Parathyroid adenoma (tissue), 2 donors: Measurements from ENCODE around the gene STOML2.

Experiments used
- H2AFZ ChIP-seq: fragments of 300-600 bp; sonication (generic); one replicate; pipeline ENCODE4 v1.7.0; 2017; ENCODE audit warnings: antibody characterized with exemption, mild to moderate bottlenecking
- H3K27ac ChIP-seq: fragments of 300-600 bp; sonication (generic); one replicate; pipeline ENCODE4 v1.7.0; 2017
- H3K27me3 ChIP-seq: fragments of 300-600 bp; sonication (generic); one replicate; pipeline ENCODE4 v1.7.0; 2017; ENCODE audit warnings: low read length; ENCODE audit not compliant: control insufficient read depth, insufficient read depth
- H3K36me3 ChIP-seq: fragments of 300-600 bp; sonication (generic); one replicate; pipeline ENCODE4 v1.7.0; 2017; ENCODE audit warnings: low read length; ENCODE audit not compliant: control insufficient read depth, insufficient read depth
- H3K4me1 ChIP-seq: fragments of 300-600 bp; sonication (generic); one replicate; pipeline ENCODE4 v1.7.0; 2017; ENCODE audit warnings: control low read depth
- H3K4me2 ChIP-seq: fragments of 300-600 bp; sonication (generic); one replicate; pipeline ENCODE4 v1.7.0; 2017; ENCODE audit warnings: low read length
- H3K4me3 ChIP-seq: fragments of 300-600 bp; sonication (generic); one replicate; pipeline ENCODE4 v1.7.0; 2017; ENCODE audit warnings: low read depth, low read length
- H3K79me2 ChIP-seq: fragments of 300-600 bp; sonication (generic); one replicate; pipeline ENCODE4 v1.7.0; 2017; ENCODE audit warnings: control low read depth
- H3K9ac ChIP-seq: fragments of 300-600 bp; sonication (generic); one replicate; pipeline ENCODE4 v1.7.0; 2017; ENCODE audit warnings: mild to moderate bottlenecking
- H3K9me3 ChIP-seq: fragments of 300-600 bp; sonication (generic); one replicate; pipeline ENCODE4 v1.7.0; 2017; ENCODE audit warnings: low read length; ENCODE audit not compliant: control insufficient read depth
- TF ChIP-seq, protein P1 (sequence below): fragments of 300-600 bp; sonication (generic); IDR thresholded peaks from one replicate; pipeline ENCODE4 v1.7.0; 2017; ENCODE audit warnings: antibody characterized with exemption, mild to moderate bottlenecking
- donor health status: primary hyperparathyroidism.

STOML2 gene

DNA sequence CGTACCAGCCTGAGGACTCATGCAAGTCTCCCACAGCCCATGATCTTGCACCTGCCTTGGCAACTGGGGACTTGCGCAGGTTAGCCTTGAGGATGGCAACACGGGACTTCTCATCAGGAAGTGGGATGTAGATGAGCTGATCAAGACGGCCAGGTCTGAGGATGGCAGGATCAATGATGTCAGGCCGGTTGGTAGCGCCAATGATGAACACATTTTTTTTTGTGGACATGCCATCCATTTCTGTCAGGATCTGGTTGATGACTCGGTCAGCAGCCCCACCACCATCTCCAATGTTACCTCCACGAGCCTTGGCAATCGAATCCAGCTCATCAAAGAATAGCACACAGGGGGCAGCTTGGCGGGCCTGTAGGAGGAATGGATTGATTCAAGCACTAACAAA, 43.5 kb downstream of the STOML2 start:
- H3K36me3 ChIP-seq, result no peaks in the 10 kb centered on the region
- H3K4me3 ChIP-seq, result no peak overlapping the region
- no peaks in the 10 kb centered on the region for H3K27me3 ChIP-seq

DNA sequence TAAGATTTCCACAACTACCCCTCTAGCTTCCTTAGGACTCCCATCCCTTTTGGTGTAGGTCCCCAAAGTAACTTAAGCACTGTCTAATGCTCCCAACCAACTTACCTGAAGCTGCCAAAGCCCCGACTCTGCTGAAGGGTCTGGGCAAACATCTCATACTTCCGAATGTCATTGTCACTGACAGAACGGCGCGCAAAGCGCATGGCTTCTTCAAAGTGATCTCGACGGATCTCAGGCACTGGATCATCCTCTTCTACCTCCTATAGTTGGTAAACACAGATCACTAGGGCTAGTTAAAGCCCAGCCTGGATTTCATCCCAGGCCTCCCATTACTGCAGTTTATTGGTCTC, 45.7 kb downstream of the STOML2 start:
- TF ChIP-seq, protein P1, sequence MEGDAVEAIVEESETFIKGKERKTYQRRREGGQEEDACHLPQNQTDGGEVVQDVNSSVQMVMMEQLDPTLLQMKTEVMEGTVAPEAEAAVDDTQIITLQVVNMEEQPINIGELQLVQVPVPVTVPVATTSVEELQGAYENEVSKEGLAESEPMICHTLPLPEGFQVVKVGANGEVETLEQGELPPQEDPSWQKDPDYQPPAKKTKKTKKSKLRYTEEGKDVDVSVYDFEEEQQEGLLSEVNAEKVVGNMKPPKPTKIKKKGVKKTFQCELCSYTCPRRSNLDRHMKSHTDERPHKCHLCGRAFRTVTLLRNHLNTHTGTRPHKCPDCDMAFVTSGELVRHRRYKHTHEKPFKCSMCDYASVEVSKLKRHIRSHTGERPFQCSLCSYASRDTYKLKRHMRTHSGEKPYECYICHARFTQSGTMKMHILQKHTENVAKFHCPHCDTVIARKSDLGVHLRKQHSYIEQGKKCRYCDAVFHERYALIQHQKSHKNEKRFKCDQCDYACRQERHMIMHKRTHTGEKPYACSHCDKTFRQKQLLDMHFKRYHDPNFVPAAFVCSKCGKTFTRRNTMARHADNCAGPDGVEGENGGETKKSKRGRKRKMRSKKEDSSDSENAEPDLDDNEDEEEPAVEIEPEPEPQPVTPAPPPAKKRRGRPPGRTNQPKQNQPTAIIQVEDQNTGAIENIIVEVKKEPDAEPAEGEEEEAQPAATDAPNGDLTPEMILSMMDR, result no peak
- no peak overlapping the region for H3K4me2 ChIP-seq
- no peak overlapping the region for H3K27ac ChIP-seq
- no peak overlapping the region for H3K9ac ChIP-seq
- no peaks in the 10 kb centered on the region for H3K4me1 ChIP-seq
- no peak overlapping the region for H3K4me3 ChIP-seq
- no peaks in the 10 kb centered on the region for H3K9me3 ChIP-seq
- H3K36me3 ChIP-seq, result no peaks in the 10 kb centered on the region
- H2AFZ ChIP-seq, result no peak overlapping the region
- H3K79me2 ChIP-seq, result no peaks in the 10 kb centered on the region
- no peaks in the 10 kb centered on the region for H3K27me3 ChIP-seq

More for the DNA sequence above, 43.5 kb downstream of the STOML2 start:
- H3K27ac ChIP-seq, result no peak overlapping the region
- H3K9ac ChIP-seq, result no peak overlapping the region
- TF ChIP-seq, protein P1, result no peak
- no peak overlapping the region for H3K4me2 ChIP-seq
- no peaks in the 10 kb centered on the region for H3K9me3 ChIP-seq
- no peak overlapping the region for H2AFZ ChIP-seq
- H3K79me2 ChIP-seq, result no peaks in the 10 kb centered on the region
- no peaks in the 10 kb centered on the region for H3K4me1 ChIP-seq

- no peak overlapping the region for H3K4me3 ChIP-seq
Observed at GRCh38 chr9:35056571-35057270, 46.2 kb downstream of the STOML2 start.

GRCh38 chr9:35054871-35055644, 47.9 kb downstream of the STOML2 start:
- Histone ChIP-seq H3K79me2 (no peaks in the 10 kb centered on the region), H3K9ac (no peak overlapping the region), H3K27me3 (no peaks in the 10 kb centered on the region), H3K27ac (no peak overlapping the region), H3K9me3 (no peaks in the 10 kb centered on the region), H3K36me3 (no peaks in the 10 kb centered on the region), H2AFZ (no peak overlapping the region), H3K4me3 (no peak overlapping the region), H3K4me1 (no peaks in the 10 kb centered on the region), H3K4me2 (no peak overlapping the region)
- TF ChIP-seq, protein P1, result no peak

More at GRCh38 chr9:35056571-35057270, 46.2 kb downstream of the STOML2 start:
- no peaks in the 10 kb centered on the region for H3K4me1 ChIP-seq
- no peak overlapping the region for H2AFZ ChIP-seq
- no peaks in the 10 kb centered on the region for H3K27me3 ChIP-seq
- TF ChIP-seq, protein P1, result no peak
- H3K9ac ChIP-seq, result no peak overlapping the region
- H3K36me3 ChIP-seq, result no peaks in the 10 kb centered on the region
- no peaks in the 10 kb centered on the region for H3K9me3 ChIP-seq
- no peak overlapping the region for H3K27ac ChIP-seq
- H3K79me2 ChIP-seq, result no peaks in the 10 kb centered on the region
- no peak overlapping the region for H3K4me2 ChIP-seq
